HEK293 (cell line): ENCODE data around the gene RCOR1.

Experiments used
- WT1 ChIP-seq: fragments of 450-650 bp; formaldehyde crosslinking; IDR thresholded peaks from 2 replicates; pipeline ENCODE4 v1.5.1; 2016; ENCODE audit warnings: missing biosample characterization, missing genetic modification characterization
- YY1 ChIP-seq: fragments of 450-650 bp; formaldehyde crosslinking; IDR thresholded peaks from 2 replicates; pipeline ENCODE4 v1.5.1; 2018; ENCODE audit warnings: missing biosample characterization, missing genetic modification characterization
- ZNF138 ChIP-seq: fragments of 450-650 bp; formaldehyde crosslinking; IDR thresholded peaks from 2 replicates; pipeline ENCODE4 v1.5.1; 2016; ENCODE audit warnings: missing biosample characterization, missing genetic modification characterization, borderline replicate concordance
- ZNF140 ChIP-seq: fragments of 450-650 bp; formaldehyde crosslinking; IDR thresholded peaks from 2 replicates; pipeline ENCODE4 v1.5.1; 2016; ENCODE audit warnings: missing biosample characterization, missing genetic modification characterization
- ZNF549 ChIP-seq: fragments of 450-650 bp; IDR thresholded peaks from 2 replicates; pipeline ENCODE4 v1.5.1; 2018; ENCODE audit warnings: missing biosample characterization, missing genetic modification characterization, mild to moderate bottlenecking, inconsistent platforms, moderate library complexity
- ZNF830 ChIP-seq: fragments of 450-650 bp; IDR thresholded peaks from 2 replicates; pipeline ENCODE4 v1.5.0; 2018; ENCODE audit warnings: missing biosample characterization, missing genetic modification characterization, low read depth, mild to moderate bottlenecking, moderate library complexity
- TF ChIP-seq, protein P1 (sequence below): fragments of 450-650 bp; formaldehyde crosslinking; IDR thresholded peaks from 2 replicates; pipeline ENCODE4 v1.5.1; 2016; ENCODE audit warnings: missing biosample characterization, missing genetic modification characterization, low read depth
- TF ChIP-seq, protein P2 (sequence below): fragments of 450-650 bp; formaldehyde crosslinking; IDR thresholded peaks from 2 replicates; pipeline ENCODE4 v1.5.1; 2016; ENCODE audit warnings: missing biosample characterization, missing genetic modification characterization

DNA sequence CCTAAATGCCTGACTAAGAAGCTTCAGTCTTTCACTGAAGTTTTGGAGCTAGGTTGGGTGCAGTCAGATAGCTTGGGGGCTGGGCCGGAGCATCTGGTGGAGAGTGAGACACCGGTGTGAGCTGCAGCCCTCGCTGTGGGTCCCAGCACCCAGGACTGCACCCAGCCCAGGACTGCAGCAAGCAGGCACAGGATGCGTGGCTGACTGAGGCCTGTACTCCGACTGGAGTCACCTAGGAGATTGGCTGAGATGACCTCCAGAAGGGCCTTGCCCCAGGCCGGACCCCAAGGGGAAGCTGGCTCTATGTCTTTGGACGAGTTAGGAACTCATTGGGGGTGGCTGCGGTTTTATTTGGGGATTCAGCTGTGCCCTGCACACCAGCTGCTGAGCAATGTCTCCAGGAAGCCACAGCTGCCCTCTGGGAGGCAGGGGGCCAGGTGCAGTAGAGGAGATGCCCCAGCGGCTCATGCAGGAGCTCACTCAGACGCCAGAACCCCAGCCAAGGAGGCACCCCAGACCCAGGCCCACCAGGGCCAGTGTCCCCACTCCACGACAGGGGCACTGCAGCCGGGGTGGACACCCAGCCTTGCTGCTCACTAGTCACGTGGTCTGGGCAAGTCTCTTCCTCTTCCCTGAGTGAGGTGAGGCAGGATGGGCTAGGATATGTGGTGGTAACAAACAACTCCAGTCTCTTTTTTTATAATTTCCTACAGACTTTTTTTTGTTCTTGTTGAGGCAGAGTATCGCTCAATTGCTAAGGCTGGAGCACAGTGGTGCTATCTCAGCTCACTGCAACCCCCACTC lies 31.8 kb upstream of the RCOR1 start:
- TF ChIP-seq, protein P1, sequence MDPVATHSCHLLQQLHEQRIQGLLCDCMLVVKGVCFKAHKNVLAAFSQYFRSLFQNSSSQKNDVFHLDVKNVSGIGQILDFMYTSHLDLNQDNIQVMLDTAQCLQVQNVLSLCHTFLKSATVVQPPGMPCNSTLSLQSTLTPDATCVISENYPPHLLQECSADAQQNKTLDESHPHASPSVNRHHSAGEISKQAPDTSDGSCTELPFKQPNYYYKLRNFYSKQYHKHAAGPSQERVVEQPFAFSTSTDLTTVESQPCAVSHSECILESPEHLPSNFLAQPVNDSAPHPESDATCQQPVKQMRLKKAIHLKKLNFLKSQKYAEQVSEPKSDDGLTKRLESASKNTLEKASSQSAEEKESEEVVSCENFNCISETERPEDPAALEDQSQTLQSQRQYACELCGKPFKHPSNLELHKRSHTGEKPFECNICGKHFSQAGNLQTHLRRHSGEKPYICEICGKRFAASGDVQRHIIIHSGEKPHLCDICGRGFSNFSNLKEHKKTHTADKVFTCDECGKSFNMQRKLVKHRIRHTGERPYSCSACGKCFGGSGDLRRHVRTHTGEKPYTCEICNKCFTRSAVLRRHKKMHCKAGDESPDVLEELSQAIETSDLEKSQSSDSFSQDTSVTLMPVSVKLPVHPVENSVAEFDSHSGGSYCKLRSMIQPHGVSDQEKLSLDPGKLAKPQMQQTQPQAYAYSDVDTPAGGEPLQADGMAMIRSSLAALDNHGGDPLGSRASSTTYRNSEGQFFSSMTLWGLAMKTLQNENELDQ, result no peak
- TF ChIP-seq, protein P2, sequence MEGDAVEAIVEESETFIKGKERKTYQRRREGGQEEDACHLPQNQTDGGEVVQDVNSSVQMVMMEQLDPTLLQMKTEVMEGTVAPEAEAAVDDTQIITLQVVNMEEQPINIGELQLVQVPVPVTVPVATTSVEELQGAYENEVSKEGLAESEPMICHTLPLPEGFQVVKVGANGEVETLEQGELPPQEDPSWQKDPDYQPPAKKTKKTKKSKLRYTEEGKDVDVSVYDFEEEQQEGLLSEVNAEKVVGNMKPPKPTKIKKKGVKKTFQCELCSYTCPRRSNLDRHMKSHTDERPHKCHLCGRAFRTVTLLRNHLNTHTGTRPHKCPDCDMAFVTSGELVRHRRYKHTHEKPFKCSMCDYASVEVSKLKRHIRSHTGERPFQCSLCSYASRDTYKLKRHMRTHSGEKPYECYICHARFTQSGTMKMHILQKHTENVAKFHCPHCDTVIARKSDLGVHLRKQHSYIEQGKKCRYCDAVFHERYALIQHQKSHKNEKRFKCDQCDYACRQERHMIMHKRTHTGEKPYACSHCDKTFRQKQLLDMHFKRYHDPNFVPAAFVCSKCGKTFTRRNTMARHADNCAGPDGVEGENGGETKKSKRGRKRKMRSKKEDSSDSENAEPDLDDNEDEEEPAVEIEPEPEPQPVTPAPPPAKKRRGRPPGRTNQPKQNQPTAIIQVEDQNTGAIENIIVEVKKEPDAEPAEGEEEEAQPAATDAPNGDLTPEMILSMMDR (tag by site-specific recombination), result no peak
- TF ChIP-seq ZNF830 (tag by site-specific recombination) (no peak), YY1 (no peak), ZNF138 (tag by site-specific recombination) (no peak), ZNF140 (tag by site-specific recombination) (no peak), ZNF549 (tag by site-specific recombination) (no peak), WT1 (tag by site-specific recombination) (no peak)
